Activated T-cell treated with anti-CD3 and anti-CD28 coated beads, Interleukin-2, amount 50 U/mL, for 72 hours (primary cell): ENCODE data around the gene OLFM3. TPM values are rescaled to one million over a fixed set of nuclear protein-coding genes. Genes with fewer than 3 reads are reported as not detected.

Experiments used
- ATAC-seq, 2 donors: fragments of 150-1000 bp; cut with Tn5 transposase; replicated peaks in 1 of 2; 2 replicates each; pipeline ENCODE4 v1.10.0; 2021; ENCODE audit warnings: moderate library complexity in 2 of 2, mild to moderate bottlenecking in 1 of 2
- DNase-seq, 2 donors: peaks; one replicate each; pipeline ENCODE4 v3.0.0; 2021 to 2022; ENCODE audit warnings: mixed read lengths in 1 of 2
- H3K27ac Mint-ChIP-seq: one replicate; pipeline ENCODE4 v1.8.0; 2022; ENCODE audit warnings: mild to moderate bottlenecking, moderate library complexity, mixed read lengths
- H3K27me3 Mint-ChIP-seq: one replicate; pipeline ENCODE4 v1.8.0; 2022; ENCODE audit warnings: low read depth, mixed read lengths
- H3K36me3 Mint-ChIP-seq, 2 donors: one replicate each; pipeline ENCODE4 v1.8.0; 2022; ENCODE audit warnings: mixed read lengths in 2 of 2, mild to moderate bottlenecking in 1 of 2; ENCODE audit not compliant: insufficient read depth in 2 of 2
- H3K4me1 Mint-ChIP-seq: one replicate; pipeline ENCODE4 v1.8.0; 2022; ENCODE audit warnings: low read depth, mixed read lengths
- H3K4me3 Mint-ChIP-seq, 2 donors: one replicate each; pipeline ENCODE4 v1.8.0; 2022; ENCODE audit warnings: mild to moderate bottlenecking in 2 of 2, mixed read lengths in 2 of 2, moderate library complexity in 2 of 2
- H3K9me3 Mint-ChIP-seq, 2 donors: one replicate each; pipeline ENCODE4 v1.8.0; 2022; ENCODE audit warnings: mixed read lengths in 2 of 2
- total RNA-seq, 2 donors: library from RNA; stranded (reverse); gene quantifications; one replicate each; pipeline ENCODE4 v1.2.3, GENCODE V29; 2022

The OLFM3 gene
- total RNA-seq, 2 donors from 2014 or later = not detected

DNA sequence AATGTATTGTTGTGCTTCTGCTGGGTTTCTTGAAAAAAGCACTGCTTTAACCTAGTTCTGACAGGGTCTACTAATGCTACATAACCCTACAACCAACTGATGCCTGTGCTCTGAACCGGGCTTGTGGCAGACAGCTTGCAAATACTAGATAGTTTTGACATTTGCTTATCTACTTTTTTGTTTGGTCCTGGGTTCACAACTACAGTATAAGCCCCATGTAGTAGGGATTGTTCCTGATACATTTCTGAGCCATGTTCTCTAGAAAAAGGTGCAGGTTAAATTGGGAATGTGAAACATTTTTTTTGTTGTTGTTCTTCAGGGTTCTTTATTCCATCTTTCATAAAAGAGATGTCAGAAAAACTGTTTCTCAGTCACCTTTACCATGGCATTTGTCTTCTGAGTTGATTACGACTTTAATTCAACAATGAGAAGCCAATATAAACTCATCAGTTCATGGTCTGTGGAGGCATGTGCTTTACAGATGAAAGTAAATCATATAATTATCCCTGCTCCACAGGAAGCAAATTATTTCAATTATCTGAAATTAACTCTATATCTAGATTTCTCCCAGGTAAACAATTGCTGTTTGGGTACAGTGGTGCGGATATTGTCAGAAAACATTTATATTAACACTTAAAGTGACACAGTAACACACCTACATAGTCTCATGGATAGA, 22.0 kb downstream of the OLFM3 start:
- DNase-seq (no peak), ATAC-seq (no peak)
- no peak overlapping the region for H3K27ac Mint-ChIP-seq
- H3K27me3 Mint-ChIP-seq = no peaks in the 10 kb centered on the region
- H3K36me3 Mint-ChIP-seq = no peaks in the 10 kb centered on the region
- no peaks in the 10 kb centered on the region for H3K9me3 Mint-ChIP-seq
- no peak overlapping the region for H3K4me3 Mint-ChIP-seq
- H3K4me1 Mint-ChIP-seq = no peaks in the 10 kb centered on the region

DNA sequence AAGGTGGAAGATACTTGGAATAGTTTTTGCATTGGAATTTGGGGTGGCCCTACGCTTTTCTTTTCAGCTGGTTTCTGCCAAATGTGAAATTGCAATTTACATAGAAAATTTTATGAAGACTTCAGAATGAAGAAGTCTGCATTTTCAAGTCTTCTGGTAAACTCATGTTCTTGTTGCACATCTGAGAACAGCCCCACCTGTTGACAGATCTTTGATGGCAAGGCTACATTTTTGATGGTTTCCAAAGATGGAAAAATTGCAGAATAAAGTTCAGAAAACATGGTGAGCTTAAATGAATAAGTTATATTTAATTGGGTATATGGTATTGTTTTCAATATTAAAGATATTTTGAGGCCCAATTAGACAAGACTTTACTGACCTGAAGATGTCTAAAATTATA, 25.4 kb downstream of the OLFM3 start:
- H3K4me3 Mint-ChIP-seq = no peak overlapping the region
- H3K4me1 Mint-ChIP-seq = no peaks in the 10 kb centered on the region
- H3K27me3 Mint-ChIP-seq = no peaks in the 10 kb centered on the region
- no peak overlapping the region for H3K27ac Mint-ChIP-seq
- no peak for ATAC-seq
- H3K9me3 Mint-ChIP-seq = peaks cover 0 to 1% of the 10 kb centered on the region in 2 donors
- no peaks in the 10 kb centered on the region for H3K36me3 Mint-ChIP-seq
- DNase-seq = no peak

DNA sequence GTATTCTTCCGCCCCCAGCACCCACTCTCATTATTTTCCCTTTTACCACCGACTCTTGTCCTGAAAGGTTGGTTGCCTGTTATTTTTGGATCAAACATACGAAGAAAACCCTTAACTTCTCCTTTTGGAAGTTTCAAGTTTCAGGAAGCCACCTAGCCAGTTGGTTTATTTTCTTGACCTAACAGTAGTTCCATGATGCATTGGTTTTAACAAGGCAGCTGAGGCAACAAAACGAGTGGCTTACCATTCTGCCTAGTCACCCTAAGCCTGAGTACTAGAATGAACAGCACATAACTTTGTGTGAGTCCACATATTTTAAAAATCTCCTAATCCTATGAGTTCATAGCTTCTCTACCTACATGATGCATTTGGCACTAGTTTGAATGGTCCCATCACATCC, 28.9 kb downstream of the OLFM3 start:
- no peak for ATAC-seq
- DNase-seq = no peak
- no peak overlapping the region for H3K27ac Mint-ChIP-seq
- peaks cover 0 to 1% of the 10 kb centered on the region in 2 donors for H3K9me3 Mint-ChIP-seq
- no peaks in the 10 kb centered on the region for H3K36me3 Mint-ChIP-seq
- no peak overlapping the region for H3K4me3 Mint-ChIP-seq
- H3K4me1 Mint-ChIP-seq = no peaks in the 10 kb centered on the region
- no peaks in the 10 kb centered on the region for H3K27me3 Mint-ChIP-seq

DNA sequence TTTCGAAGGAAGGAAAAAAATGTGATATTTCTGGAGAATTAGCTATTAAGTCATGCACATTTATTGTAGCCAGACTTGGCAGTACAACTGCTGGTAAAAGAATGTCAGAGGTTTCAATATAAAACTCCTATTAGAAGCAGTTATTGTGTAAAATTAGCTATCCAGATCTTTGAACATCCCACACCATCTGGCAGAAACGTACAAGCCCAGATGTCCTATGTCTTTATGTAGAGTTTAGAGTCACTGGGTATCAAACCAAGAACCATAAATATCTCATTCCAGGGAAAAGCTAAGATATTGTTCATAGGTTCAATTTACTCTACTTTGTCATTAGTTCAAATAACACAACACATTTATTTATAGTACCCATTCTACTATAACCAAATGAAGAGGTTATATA, 31.4 kb downstream of the OLFM3 start:
- Mint-ChIP-seq H3K9me3 (peaks cover 0 to 1% of the 10 kb centered on the region in 2 donors), H3K36me3 (no peaks in the 10 kb centered on the region), H3K27ac (no peak overlapping the region), H3K4me3 (no peak overlapping the region), H3K4me1 (no peaks in the 10 kb centered on the region), H3K27me3 (no peaks in the 10 kb centered on the region)
- ATAC-seq (no peak), DNase-seq (no peak)

DNA sequence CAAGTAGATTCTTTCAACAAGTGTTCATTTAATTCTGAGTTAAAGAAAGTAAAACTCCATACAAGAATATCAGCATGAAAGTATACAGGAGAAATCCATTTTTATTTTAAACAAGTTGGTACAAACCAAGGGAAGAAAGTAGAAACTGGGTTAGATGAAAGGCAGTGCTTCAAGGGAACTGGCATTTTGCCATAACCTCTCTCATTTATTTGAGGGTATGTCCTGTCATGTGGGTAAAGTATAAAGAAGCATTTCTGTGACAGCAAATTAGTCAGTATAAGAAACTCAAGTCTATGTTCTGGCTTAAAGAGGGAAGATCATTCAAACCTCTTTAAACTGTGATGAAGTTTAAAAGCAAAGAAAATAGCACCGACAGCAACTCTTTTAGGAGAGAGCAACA, 32.0 kb downstream of the OLFM3 start:
- ATAC-seq (no peak), DNase-seq (no peak)
- H3K27me3 Mint-ChIP-seq = no peaks in the 10 kb centered on the region
- no peaks in the 10 kb centered on the region for H3K36me3 Mint-ChIP-seq
- H3K4me3 Mint-ChIP-seq = no peak overlapping the region
- H3K27ac Mint-ChIP-seq = no peak overlapping the region
- H3K9me3 Mint-ChIP-seq = peaks cover 0 to 1% of the 10 kb centered on the region in 2 donors
- H3K4me1 Mint-ChIP-seq = no peaks in the 10 kb centered on the region

DNA sequence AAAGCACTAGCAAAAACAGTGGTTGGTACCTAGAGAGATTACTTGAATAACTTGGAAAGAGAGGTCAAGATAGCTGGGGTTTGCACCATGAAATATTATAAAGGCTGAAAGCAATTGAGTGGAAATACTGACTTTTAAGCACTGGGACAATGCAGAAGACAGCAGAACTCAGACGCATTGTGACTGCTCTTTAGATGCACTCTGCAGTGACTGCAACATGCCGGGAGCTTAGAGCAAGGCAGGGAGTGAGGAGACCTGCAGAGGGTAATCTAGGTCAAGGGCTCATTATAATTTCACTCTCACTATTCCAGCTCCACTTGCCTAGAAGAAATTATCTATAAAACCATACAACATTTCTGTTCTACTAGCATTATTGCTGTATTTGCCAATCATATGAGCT, 36.6 kb downstream of the OLFM3 start:
- H3K27ac Mint-ChIP-seq = no peak overlapping the region
- H3K27me3 Mint-ChIP-seq = no peaks in the 10 kb centered on the region
- no peak for ATAC-seq
- no peaks in the 10 kb centered on the region for H3K4me1 Mint-ChIP-seq
- DNase-seq = no peak
- no peak overlapping the region for H3K4me3 Mint-ChIP-seq
- H3K36me3 Mint-ChIP-seq = no peaks in the 10 kb centered on the region
- H3K9me3 Mint-ChIP-seq = no peaks in the 10 kb centered on the region

DNA sequence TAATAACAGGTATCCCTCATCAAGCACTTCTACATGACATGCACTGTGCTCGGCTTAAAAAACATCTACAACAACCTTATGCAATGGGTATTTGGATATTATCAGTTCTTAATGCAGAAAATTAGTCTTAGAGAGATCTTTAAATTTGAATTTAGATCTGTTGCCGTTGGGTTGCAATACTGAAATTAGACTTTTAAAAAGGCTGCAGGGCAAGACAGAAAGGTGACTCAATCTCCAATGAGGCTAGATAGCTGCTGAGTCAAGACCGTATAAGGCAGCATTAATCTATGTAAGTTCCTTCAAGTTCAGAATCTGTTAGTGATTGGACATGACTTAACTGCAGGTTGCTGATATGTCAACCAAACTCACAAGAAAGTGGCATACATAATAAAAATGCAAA, 37.3 kb downstream of the OLFM3 start:
- no peak overlapping the region for H3K4me3 Mint-ChIP-seq
- DNase-seq (no peak), ATAC-seq (no peak)
- no peaks in the 10 kb centered on the region for H3K9me3 Mint-ChIP-seq
- H3K27ac Mint-ChIP-seq = no peak overlapping the region
- H3K27me3 Mint-ChIP-seq = no peaks in the 10 kb centered on the region
- H3K4me1 Mint-ChIP-seq = no peaks in the 10 kb centered on the region
- no peaks in the 10 kb centered on the region for H3K36me3 Mint-ChIP-seq

DNA sequence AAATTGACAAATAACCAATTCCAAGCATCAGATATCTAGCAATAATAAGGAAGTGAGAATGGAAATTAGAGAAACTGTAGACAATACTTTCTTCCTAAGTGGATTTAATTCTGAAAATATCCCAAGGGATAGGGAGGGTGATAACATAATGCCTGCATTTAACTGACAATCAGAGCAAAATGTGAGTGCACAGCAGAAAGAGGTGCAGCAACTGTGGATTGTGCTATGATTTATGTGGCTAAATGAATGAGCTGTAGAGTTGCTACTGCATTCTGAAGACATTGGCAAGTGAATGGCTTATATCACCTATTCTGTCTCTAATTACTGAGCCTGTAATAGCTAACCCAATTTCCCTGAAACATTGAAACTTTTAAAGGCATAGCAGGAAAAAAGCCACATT, 39.0 kb downstream of the OLFM3 start:
- ATAC-seq = no peak

DNA sequence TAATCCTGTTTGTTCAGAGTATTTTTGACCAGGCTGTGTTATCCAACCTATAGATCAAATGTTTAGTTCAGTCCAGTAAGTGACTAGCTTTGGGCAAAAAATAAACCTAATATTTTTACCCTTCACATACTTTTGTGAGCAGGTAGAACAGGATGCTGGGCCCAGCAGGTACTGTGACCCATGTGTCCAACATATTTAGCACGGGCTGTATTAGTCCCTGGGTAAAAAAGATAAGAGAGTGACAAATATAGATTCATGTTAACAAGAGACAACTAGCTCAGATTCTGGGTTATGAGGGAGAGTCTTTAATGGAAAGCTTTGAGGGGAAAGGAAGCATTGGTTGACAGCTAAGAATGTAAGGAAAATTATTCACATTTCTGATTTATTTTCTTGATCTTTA, 43.1 kb downstream of the OLFM3 start:
- Mint-ChIP-seq H3K27ac (no peak overlapping the region), H3K4me1 (no peaks in the 10 kb centered on the region), H3K4me3 (no peak overlapping the region), H3K27me3 (no peaks in the 10 kb centered on the region), H3K36me3 (no peaks in the 10 kb centered on the region), H3K9me3 (peaks cover 0 to 2% of the 10 kb centered on the region in 2 donors)
- DNase-seq (no peak), ATAC-seq (no peak)

More for the DNA sequence above, 39.0 kb downstream of the OLFM3 start:
- no peaks in the 10 kb centered on the region for H3K4me1 Mint-ChIP-seq
- no peak for DNase-seq
- no peaks in the 10 kb centered on the region for H3K9me3 Mint-ChIP-seq
- no peaks in the 10 kb centered on the region for H3K36me3 Mint-ChIP-seq
- no peak overlapping the region for H3K4me3 Mint-ChIP-seq
- H3K27me3 Mint-ChIP-seq = no peaks in the 10 kb centered on the region
- no peak overlapping the region for H3K27ac Mint-ChIP-seq

DNA sequence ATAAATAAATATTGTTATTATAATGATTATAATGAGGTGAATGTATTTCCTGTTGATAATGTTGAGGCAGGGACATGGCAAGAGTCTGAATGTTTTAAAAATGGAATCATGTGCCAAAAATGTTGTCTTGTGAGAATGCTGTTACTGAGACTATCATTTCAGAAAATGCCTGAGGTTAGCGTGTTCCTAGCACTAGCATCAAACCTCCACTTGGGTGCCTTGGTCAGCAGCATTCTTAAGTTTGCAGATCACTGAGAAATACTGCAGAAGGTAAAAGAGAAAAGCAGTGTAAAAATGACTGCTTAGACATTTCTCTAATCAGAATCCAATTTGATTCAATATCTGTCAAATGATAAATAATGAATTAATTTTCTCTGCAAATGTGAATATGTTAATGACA, 50.8 kb downstream of the OLFM3 start:
- Mint-ChIP-seq H3K9me3 (peaks cover 0 to 2% of the 10 kb centered on the region in 2 donors), H3K4me1 (no peaks in the 10 kb centered on the region), H3K36me3 (no peaks in the 10 kb centered on the region), H3K4me3 (no peak overlapping the region), H3K27me3 (no peaks in the 10 kb centered on the region), H3K27ac (no peak overlapping the region)
- ATAC-seq (no peak), DNase-seq (no peak)

DNA sequence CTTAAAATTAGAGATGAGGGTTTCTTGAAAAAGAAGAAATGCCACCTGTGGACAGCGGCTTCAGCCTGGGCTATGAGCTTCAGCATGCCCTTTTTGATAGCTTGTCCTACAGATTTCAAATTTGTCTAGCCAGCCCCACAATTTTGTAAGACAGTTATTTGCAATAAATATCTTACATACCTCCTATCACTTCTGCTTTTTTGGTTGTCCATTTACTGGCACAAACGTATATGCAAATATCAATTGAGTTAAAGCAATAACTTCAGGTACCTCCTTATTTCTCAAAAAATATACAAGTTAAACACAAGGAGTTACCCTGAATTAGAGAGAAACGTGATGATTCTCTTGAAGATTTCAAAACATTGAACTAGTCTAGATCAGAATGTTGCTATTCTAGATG, 53.5 kb downstream of the OLFM3 start:
- H3K4me1 Mint-ChIP-seq = no peaks in the 10 kb centered on the region
- H3K4me3 Mint-ChIP-seq = no peak overlapping the region
- no peak for ATAC-seq
- H3K27me3 Mint-ChIP-seq = no peaks in the 10 kb centered on the region
- peaks cover 0 to 2% of the 10 kb centered on the region in 2 donors for H3K9me3 Mint-ChIP-seq
- DNase-seq = no peak
- H3K36me3 Mint-ChIP-seq = no peaks in the 10 kb centered on the region
- H3K27ac Mint-ChIP-seq = no peak overlapping the region

DNA sequence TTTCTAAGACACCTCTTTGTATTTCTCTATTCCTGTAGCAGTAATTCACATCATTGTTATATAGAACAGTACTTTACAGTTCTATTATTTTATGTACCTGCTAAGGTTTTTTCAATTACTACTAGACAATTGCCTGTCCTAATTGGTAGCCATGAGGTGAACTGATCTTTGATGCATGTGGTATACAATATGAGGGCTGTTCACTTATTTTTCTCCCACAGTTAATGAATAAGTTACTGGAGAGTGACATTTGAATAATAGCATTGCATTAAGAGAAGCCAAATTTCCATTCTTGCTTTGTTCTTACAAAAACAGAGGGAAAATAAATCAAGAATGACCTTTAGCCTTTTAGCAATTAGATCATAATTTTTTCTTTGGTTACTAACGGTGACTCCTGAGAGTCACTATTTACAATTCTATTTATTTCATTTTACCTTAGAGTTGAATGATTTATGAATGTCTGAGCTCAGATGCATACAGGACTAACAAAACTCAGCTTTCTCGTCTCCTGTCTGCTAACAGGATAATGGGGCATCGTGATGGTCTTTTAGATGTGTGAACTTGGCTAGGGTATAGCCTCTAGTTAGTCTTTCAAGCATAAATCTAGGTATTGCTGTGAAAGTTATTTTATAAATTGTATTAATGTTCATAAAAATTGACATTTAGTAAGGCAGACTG, 54.1 kb downstream of the OLFM3 start:
- H3K27me3 Mint-ChIP-seq = no peaks in the 10 kb centered on the region
- no peak for ATAC-seq
- H3K27ac Mint-ChIP-seq = no peak overlapping the region
- no peak for DNase-seq
- H3K4me1 Mint-ChIP-seq = no peaks in the 10 kb centered on the region
- H3K36me3 Mint-ChIP-seq = no peaks in the 10 kb centered on the region
- no peak overlapping the region for H3K4me3 Mint-ChIP-seq
- peaks cover 0 to 2% of the 10 kb centered on the region in 2 donors for H3K9me3 Mint-ChIP-seq

DNA sequence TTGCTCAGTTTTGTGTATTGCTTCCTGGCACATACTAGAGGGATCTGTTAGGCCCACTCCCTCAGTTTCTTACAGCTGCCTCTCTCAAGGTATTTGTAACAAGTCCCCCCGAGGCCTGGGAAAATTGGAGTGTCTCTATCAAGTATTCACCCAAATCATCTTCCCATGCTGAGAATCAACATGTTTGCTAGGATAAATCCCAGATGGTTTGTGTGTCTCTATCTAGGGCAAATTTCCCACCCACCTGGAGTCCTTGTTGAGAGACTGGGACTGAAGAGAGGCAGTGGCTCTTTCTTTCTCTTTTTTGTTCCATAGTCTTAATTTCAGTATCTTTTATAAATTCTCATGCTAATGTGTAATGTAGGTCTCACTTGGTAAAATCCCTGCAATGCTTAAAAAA, 58.0 kb downstream of the OLFM3 start:
- Mint-ChIP-seq H3K4me3 (no peak overlapping the region), H3K36me3 (no peaks in the 10 kb centered on the region), H3K27me3 (no peaks in the 10 kb centered on the region), H3K27ac (no peak overlapping the region), H3K9me3 (peaks cover 0 to 2% of the 10 kb centered on the region in 2 donors), H3K4me1 (no peaks in the 10 kb centered on the region)
- no peak for DNase-seq
- ATAC-seq = no peak

DNA sequence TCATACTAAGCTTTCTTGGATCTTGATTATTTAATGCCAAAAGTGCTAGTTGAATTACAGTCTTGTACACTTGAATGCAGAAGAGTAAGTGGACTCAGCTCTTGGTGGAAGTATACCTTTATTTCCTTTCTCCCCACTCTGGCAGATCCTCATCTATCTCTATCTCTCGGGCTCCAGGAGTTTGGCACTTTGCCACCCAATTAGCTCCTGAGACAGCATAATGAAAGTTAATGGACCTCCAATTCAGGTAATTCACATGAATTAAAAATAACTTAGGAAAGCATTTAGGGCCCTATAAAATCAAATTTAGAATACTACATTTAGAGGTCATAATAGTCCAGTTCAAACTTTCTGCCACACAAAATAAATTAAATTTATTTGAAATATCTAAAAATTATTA, 67.4 kb downstream of the OLFM3 start:
- no peaks in the 10 kb centered on the region for H3K27me3 Mint-ChIP-seq
- no peaks in the 10 kb centered on the region for H3K36me3 Mint-ChIP-seq
- H3K4me1 Mint-ChIP-seq = no peaks in the 10 kb centered on the region
- no peak overlapping the region for H3K4me3 Mint-ChIP-seq
- ATAC-seq (no peak), DNase-seq (no peak)
- H3K9me3 Mint-ChIP-seq = peaks cover 0 to 3% of the 10 kb centered on the region in 2 donors
- H3K27ac Mint-ChIP-seq = no peak overlapping the region
